Measurements from ENCODE around the gene TOP3B. TPM values are rescaled to one million over a fixed set of nuclear protein-coding genes. Genes with fewer than 3 reads are reported as not detected.

The TOP3B gene
- total RNA-seq, 2 donors from 2014 or later: 26.0 to 40.4 TPM

DNA sequence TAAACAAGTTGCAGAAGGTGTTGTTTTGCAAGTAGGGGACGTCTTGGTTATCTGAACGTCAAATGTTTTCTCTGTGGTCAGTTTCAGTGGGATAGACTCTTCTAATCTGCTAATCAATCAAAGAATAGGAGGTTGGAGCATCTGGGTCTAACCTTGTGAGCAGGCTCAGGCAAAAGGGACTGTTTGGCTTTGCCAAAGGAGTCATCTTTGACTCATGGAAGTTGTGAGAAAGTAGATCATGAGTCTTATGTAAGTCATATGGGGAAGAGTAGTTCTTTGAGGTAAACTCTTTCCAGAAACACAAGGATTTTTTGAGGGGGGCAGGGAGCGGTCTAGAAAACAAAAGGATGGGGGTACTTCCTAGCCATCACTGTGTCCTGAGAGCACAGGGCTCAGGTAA is 27.1 kb upstream of the TOP3B start:
- H3K27ac ChIP-seq: no peak overlapping the region
- DNase-seq (ENCODE audit: low spot score) (no peak), ATAC-seq (ENCODE audit: insufficient number of reproducible peaks, low FRiP score, low read depth) (no peak)
- TF ChIP-seq, protein P1, sequence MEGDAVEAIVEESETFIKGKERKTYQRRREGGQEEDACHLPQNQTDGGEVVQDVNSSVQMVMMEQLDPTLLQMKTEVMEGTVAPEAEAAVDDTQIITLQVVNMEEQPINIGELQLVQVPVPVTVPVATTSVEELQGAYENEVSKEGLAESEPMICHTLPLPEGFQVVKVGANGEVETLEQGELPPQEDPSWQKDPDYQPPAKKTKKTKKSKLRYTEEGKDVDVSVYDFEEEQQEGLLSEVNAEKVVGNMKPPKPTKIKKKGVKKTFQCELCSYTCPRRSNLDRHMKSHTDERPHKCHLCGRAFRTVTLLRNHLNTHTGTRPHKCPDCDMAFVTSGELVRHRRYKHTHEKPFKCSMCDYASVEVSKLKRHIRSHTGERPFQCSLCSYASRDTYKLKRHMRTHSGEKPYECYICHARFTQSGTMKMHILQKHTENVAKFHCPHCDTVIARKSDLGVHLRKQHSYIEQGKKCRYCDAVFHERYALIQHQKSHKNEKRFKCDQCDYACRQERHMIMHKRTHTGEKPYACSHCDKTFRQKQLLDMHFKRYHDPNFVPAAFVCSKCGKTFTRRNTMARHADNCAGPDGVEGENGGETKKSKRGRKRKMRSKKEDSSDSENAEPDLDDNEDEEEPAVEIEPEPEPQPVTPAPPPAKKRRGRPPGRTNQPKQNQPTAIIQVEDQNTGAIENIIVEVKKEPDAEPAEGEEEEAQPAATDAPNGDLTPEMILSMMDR (IDR thresholded peaks at IDR 0.05): no peak
- H3K4me3 ChIP-seq: no peak overlapping the region
- no peaks in the 10 kb centered on the region for H3K4me1 ChIP-seq (ENCODE audit: control insufficient read depth in 1 of 2, low read depth in 2 of 2)
- no peaks in the 10 kb centered on the region for H3K36me3 ChIP-seq
- no peaks in the 10 kb centered on the region for H3K9me3 ChIP-seq
- H3K27me3 ChIP-seq (replicated peaks; ENCODE audit: insufficient read depth): no peaks in the 10 kb centered on the region

DNA sequence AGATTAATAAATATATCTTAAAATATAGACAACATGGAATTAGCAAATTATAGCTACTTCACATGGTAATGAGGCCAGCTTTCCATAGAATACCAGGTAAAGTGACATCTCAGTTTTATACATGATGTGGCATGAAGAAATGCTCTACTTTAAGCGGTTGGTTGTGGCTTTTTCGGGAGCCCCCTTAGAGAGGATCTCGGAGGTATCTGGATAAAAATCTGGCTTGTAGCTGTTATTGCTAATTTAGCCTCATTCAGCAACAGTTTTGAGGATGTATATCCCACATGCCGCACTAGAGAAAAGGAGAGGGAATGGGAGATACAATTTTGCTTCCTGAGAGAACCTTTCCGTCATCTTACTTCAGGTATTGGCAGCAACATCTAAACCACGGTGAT is 24.0 kb upstream of the TOP3B start:
- H3K4me1 ChIP-seq (ENCODE audit: control insufficient read depth in 1 of 2, low read depth in 2 of 2): no peaks in the 10 kb centered on the region
- H3K27me3 ChIP-seq (replicated peaks; ENCODE audit: insufficient read depth): no peaks in the 10 kb centered on the region
- no peak overlapping the region for H3K4me3 ChIP-seq
- H3K9me3 ChIP-seq: no peaks in the 10 kb centered on the region
- H3K36me3 ChIP-seq: no peaks in the 10 kb centered on the region
- TF ChIP-seq, protein P1 (IDR thresholded peaks at IDR 0.05): no peak
- DNase-seq (ENCODE audit: low spot score) (no peak), ATAC-seq (ENCODE audit: insufficient number of reproducible peaks, low FRiP score, low read depth) (no peak)
- H3K27ac ChIP-seq: no peak overlapping the region

GRCh38 chr22:22005945-22006595 is 23.5 kb upstream of the TOP3B start:
- Histone ChIP-seq H3K4me1 (ENCODE audit: control insufficient read depth in 1 of 2, low read depth in 2 of 2) (no peaks in the 10 kb centered on the region), H3K27ac (no peak overlapping the region), H3K36me3 (no peaks in the 10 kb centered on the region), H3K4me3 (no peak overlapping the region), H3K27me3 (replicated peaks; ENCODE audit: insufficient read depth) (no peaks in the 10 kb centered on the region), H3K9me3 (no peaks in the 10 kb centered on the region)
- ATAC-seq (ENCODE audit: insufficient number of reproducible peaks, low FRiP score, low read depth) (no peak), DNase-seq (ENCODE audit: low spot score) (no peak)
- TF ChIP-seq, protein P1 (IDR thresholded peaks at IDR 0.05): no peak

GRCh38 chr22:22003233-22003632 is 20.6 kb upstream of the TOP3B start:
- ATAC-seq (ENCODE audit: insufficient number of reproducible peaks, low FRiP score, low read depth): no peak

GRCh38 chr22:22002526-22003055 is 20.0 kb upstream of the TOP3B start:
- Histone ChIP-seq H3K4me1 (ENCODE audit: control insufficient read depth in 1 of 2, low read depth in 2 of 2) (no peaks in the 10 kb centered on the region), H3K36me3 (no peaks in the 10 kb centered on the region), H3K27ac (no peak overlapping the region), H3K27me3 (replicated peaks; ENCODE audit: insufficient read depth) (no peaks in the 10 kb centered on the region), H3K4me3 (no peak overlapping the region), H3K9me3 (no peaks in the 10 kb centered on the region)
- TF ChIP-seq, protein P1 (IDR thresholded peaks at IDR 0.05): no peak
- no peak for ATAC-seq (ENCODE audit: insufficient number of reproducible peaks, low FRiP score, low read depth)
- DNase-seq (ENCODE audit: low spot score): no peak

More at GRCh38 chr22:22003233-22003632, 20.6 kb upstream of the TOP3B start:
- Histone ChIP-seq H3K4me3 (no peak overlapping the region), H3K27ac (no peak overlapping the region), H3K36me3 (no peaks in the 10 kb centered on the region), H3K27me3 (replicated peaks; ENCODE audit: insufficient read depth) (no peaks in the 10 kb centered on the region), H3K9me3 (no peaks in the 10 kb centered on the region), H3K4me1 (ENCODE audit: control insufficient read depth in 1 of 2, low read depth in 2 of 2) (no peaks in the 10 kb centered on the region)
- no peak for DNase-seq (ENCODE audit: low spot score)
- TF ChIP-seq, protein P1 (IDR thresholded peaks at IDR 0.05): no peak

Measured in thoracic aorta (tissue), 2 donors.